Measurements from ENCODE around the gene KLHDC4. TPM values are rescaled to one million over a fixed set of nuclear protein-coding genes. Genes with fewer than 3 reads are reported as not detected.

KLHDC4 gene
- total RNA-seq, 1 donor from 2014 or later = 20.5 TPM

GRCh38 chr16:87761060-87761459, 4.7 kb downstream of the KLHDC4 start:
- Mint-ChIP-seq H3K27me3 (ENCODE audit: low read depth) (no peaks in the 10 kb centered on the region), H3K4me3 (ENCODE audit: unreplicated experiment) (no peak overlapping the region), H3K9me3 (ENCODE audit: low read depth) (no peaks in the 10 kb centered on the region), H3K4me1 (ENCODE audit: low read depth) (peaks cover 18% of the 10 kb centered on the region), H3K27ac (ENCODE audit: unreplicated experiment) (no peak overlapping the region), H3K36me3 (ENCODE audit: low read depth) (peaks cover 10% of the 10 kb centered on the region)
- no peak for TF ChIP-seq CTCF (IDR thresholded peaks at IDR 0.05)
- DNase-seq (ENCODE audit: low spot score) = no peak

GRCh38 chr16:87757841-87758426, 7.9 kb downstream of the KLHDC4 start:
- no peaks in the 10 kb centered on the region for H3K9me3 Mint-ChIP-seq (ENCODE audit: low read depth)
- DNase-seq (ENCODE audit: low spot score) = no peak
- no peak for TF ChIP-seq CTCF (IDR thresholded peaks at IDR 0.05)
- H3K36me3 Mint-ChIP-seq (ENCODE audit: low read depth) = peaks cover 30% of the 10 kb centered on the region
- H3K4me3 Mint-ChIP-seq (ENCODE audit: unreplicated experiment) = no peak overlapping the region
- H3K4me1 Mint-ChIP-seq (ENCODE audit: low read depth) = peaks cover 4% of the 10 kb centered on the region
- H3K27me3 Mint-ChIP-seq (ENCODE audit: low read depth) = no peaks in the 10 kb centered on the region
- H3K27ac Mint-ChIP-seq (ENCODE audit: unreplicated experiment) = no peak overlapping the region

GRCh38 chr16:87754535-87754934, 11.3 kb downstream of the KLHDC4 start:
- Mint-ChIP-seq H3K27me3 (ENCODE audit: low read depth) (no peaks in the 10 kb centered on the region), H3K36me3 (ENCODE audit: low read depth) (peaks cover 38% of the 10 kb centered on the region), H3K27ac (ENCODE audit: unreplicated experiment) (no peak overlapping the region), H3K4me3 (ENCODE audit: unreplicated experiment) (no peak overlapping the region), H3K9me3 (ENCODE audit: low read depth) (no peaks in the 10 kb centered on the region), H3K4me1 (ENCODE audit: low read depth) (peaks cover 4% of the 10 kb centered on the region)
- no peak for TF ChIP-seq CTCF (IDR thresholded peaks at IDR 0.05)
- DNase-seq (ENCODE audit: low spot score) = no peak

- Mint-ChIP-seq H3K9me3 (ENCODE audit: low read depth) (no peaks in the 10 kb centered on the region), H3K4me3 (ENCODE audit: unreplicated experiment) (no peak overlapping the region), H3K4me1 (ENCODE audit: low read depth) (no peaks in the 10 kb centered on the region), H3K36me3 (ENCODE audit: low read depth) (peaks cover 31% of the 10 kb centered on the region), H3K27ac (ENCODE audit: unreplicated experiment) (no peak overlapping the region), H3K27me3 (ENCODE audit: low read depth) (no peaks in the 10 kb centered on the region)
- TF ChIP-seq CTCF (IDR thresholded peaks at IDR 0.05) = no peak
- no peak for DNase-seq (ENCODE audit: low spot score)
These were observed 18.0 kb downstream of the KLHDC4 start for GRCh38 chr16:87747626-87748414.

- Mint-ChIP-seq H3K27me3 (ENCODE audit: low read depth) (no peaks in the 10 kb centered on the region), H3K4me3 (ENCODE audit: unreplicated experiment) (no peak overlapping the region), H3K9me3 (ENCODE audit: low read depth) (no peaks in the 10 kb centered on the region), H3K27ac (ENCODE audit: unreplicated experiment) (no peak overlapping the region), H3K4me1 (ENCODE audit: low read depth) (no peaks in the 10 kb centered on the region), H3K36me3 (ENCODE audit: low read depth) (peaks cover 27% of the 10 kb centered on the region)
- no peak for TF ChIP-seq CTCF (IDR thresholded peaks at IDR 0.05)
- no peak for DNase-seq (ENCODE audit: low spot score)
These were observed 19.6 kb downstream of the KLHDC4 start for GRCh38 chr16:87746178-87746577.

Measured in chondrocyte (in vitro differentiated cells).